ENCODE measurements around the gene ARHGAP29. TPM values are rescaled to one million over a fixed set of nuclear protein-coding genes. Genes with fewer than 3 reads are reported as not detected.

ARHGAP29 gene, protein sequence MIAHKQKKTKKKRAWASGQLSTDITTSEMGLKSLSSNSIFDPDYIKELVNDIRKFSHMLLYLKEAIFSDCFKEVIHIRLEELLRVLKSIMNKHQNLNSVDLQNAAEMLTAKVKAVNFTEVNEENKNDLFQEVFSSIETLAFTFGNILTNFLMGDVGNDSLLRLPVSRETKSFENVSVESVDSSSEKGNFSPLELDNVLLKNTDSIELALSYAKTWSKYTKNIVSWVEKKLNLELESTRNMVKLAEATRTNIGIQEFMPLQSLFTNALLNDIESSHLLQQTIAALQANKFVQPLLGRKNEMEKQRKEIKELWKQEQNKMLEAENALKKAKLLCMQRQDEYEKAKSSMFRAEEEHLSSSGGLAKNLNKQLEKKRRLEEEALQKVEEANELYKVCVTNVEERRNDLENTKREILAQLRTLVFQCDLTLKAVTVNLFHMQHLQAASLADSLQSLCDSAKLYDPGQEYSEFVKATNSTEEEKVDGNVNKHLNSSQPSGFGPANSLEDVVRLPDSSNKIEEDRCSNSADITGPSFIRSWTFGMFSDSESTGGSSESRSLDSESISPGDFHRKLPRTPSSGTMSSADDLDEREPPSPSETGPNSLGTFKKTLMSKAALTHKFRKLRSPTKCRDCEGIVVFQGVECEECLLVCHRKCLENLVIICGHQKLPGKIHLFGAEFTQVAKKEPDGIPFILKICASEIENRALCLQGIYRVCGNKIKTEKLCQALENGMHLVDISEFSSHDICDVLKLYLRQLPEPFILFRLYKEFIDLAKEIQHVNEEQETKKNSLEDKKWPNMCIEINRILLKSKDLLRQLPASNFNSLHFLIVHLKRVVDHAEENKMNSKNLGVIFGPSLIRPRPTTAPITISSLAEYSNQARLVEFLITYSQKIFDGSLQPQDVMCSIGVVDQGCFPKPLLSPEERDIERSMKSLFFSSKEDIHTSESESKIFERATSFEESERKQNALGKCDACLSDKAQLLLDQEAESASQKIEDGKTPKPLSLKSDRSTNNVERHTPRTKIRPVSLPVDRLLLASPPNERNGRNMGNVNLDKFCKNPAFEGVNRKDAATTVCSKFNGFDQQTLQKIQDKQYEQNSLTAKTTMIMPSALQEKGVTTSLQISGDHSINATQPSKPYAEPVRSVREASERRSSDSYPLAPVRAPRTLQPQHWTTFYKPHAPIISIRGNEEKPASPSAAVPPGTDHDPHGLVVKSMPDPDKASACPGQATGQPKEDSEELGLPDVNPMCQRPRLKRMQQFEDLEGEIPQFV
- 0.22 TPM for polyA plus RNA-seq (2012; ENCODE audit: insufficient read depth, insufficient read length, low read depth)

DNA sequence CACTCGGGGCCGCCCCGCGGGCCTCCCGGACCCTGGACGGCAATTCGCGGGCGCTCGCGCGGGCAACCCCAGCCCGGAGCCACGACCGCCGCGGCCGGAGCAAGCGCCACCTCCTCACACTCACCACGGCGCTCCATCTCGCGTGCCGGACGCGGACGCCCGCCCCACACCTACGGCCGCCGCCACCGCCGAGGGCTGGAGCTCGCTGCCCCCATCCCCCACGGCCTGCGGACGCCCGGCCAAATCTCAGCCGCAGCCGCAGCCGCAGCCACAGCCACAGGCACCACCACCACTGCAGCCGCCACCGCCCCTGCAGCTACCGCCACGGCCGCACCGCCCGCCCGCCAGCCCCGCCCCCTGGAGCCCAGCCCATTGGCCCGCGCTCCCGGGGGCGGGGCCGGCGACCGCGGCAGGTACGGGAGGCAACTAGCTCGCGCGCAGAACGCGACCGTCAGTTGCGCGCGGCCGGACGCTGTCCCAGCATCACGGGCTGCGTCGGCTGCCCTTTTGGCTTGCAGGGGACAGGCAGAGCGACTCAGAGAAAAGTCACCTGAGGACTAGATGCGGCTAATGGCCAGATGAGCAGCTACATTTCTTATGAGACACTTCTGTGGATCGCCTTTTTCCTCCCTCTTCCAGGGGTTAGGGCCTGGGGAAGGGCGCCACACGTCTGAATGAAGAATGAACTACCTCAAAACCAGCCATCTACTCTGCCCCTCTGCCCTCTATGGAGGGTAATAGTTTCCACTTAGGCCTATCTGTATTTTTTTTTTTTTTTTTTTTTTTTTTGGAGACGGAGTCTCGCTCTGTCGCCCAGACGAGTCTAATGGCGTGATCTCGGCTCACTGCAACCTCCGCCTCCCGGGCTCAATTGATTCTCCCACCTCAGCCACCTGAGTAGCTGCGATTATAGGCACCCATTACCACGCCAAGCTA, at the start of gene ARHGAP29:
TSS of gene ARHGAP29 (minus strand) at position 294 of the 936 bp plus-strand sequence. CDS start 5,973 bp downstream, outside the sequence.
- H3K27me3 ChIP-seq, result no peaks in the 10 kb centered on the region
- no peaks in the 10 kb centered on the region; the same call in 1 of the 2 replicates for H3K36me3 ChIP-seq
- TF ChIP-seq, protein P1, sequence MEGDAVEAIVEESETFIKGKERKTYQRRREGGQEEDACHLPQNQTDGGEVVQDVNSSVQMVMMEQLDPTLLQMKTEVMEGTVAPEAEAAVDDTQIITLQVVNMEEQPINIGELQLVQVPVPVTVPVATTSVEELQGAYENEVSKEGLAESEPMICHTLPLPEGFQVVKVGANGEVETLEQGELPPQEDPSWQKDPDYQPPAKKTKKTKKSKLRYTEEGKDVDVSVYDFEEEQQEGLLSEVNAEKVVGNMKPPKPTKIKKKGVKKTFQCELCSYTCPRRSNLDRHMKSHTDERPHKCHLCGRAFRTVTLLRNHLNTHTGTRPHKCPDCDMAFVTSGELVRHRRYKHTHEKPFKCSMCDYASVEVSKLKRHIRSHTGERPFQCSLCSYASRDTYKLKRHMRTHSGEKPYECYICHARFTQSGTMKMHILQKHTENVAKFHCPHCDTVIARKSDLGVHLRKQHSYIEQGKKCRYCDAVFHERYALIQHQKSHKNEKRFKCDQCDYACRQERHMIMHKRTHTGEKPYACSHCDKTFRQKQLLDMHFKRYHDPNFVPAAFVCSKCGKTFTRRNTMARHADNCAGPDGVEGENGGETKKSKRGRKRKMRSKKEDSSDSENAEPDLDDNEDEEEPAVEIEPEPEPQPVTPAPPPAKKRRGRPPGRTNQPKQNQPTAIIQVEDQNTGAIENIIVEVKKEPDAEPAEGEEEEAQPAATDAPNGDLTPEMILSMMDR (IDR thresholded peaks at IDR 0.05; ENCODE audit: low read depth, low read length), result 0 out of 2 replicates have a peak, but pooled peaks have one; percentile 2
- peak within 1 kb of the TSS; percentile 71 for H3K4me3 ChIP-seq (ENCODE audit: low read depth, low read length)
- peak; percentile 89 for DNase-seq
- H3K9me3 ChIP-seq, result no peaks in the 10 kb centered on the region
- no peaks in the 10 kb centered on the region for H3K4me1 ChIP-seq

DNA sequence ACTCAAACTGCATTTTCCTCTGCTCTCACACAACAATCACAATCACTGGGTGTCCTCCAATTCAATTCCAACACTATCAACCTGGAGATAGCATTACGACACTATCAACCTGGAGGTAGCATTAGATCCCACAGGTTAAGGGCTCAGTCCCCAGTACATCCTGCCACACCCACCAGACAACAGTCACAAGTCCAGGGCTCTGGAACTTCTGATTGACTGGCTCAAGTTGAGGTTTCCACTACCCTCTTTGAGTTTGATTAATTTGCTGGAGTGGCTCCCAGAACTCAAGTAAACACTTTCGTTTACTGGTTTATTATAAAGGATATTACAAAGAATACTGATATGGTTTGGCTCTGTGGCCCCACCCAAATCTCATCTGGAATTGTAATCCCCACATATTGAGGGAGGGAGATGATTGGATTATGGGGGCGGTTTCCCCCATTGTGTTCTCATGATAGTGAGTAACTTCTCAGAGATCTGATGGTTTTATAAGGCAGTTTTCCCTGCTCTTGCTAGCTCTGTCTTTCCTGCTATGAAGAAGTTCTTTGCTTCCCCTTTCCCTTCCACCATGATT, 49.6 kb upstream of the ARHGAP29 start:
- TF ChIP-seq, protein P1 (IDR thresholded peaks at IDR 0.05; ENCODE audit: low read depth, low read length), result no peak
- no peaks in the 10 kb centered on the region for H3K4me1 ChIP-seq
- no peaks in the 10 kb centered on the region for H3K36me3 ChIP-seq
- H3K9me3 ChIP-seq, result no peaks in the 10 kb centered on the region
- no peak overlapping the region for H3K4me3 ChIP-seq (ENCODE audit: low read depth, low read length)
- no peak for DNase-seq
- no peaks in the 10 kb centered on the region for H3K27me3 ChIP-seq

DNA sequence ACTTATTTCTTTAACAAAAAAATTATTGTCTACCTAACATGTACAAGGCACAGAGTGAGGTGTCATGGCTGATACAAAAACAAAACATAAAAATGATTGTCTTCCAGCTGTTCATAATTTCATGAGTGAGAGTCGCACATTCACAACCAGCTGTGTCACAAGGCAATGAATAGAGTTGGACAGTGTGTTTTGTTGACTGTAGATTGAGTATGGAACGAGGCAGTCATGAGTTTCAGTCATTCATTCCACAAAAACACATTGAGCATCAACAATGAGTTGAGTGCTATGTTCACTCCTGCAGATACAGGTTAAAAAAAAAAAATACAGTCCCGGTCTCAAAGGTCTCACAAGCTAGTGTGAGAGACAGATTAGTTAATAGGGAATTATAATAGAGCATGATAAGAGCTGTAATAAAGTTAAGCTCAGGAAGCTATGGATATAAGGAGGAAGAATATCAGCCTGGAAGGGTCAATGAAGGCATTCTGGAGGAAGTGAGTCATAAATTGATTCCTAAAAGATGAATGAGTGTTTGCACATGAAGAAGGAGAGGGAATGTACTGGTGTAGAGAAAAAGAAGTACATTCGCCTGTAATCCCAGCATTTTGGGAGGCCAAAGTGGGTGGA, 47.8 kb upstream of the ARHGAP29 start:
- no peak for DNase-seq
- TF ChIP-seq, protein P1 (IDR thresholded peaks at IDR 0.05; ENCODE audit: low read depth, low read length), result no peak
- Histone ChIP-seq H3K27me3 (no peaks in the 10 kb centered on the region), H3K36me3 (no peaks in the 10 kb centered on the region), H3K4me1 (no peaks in the 10 kb centered on the region; the same call in 1 of the 2 replicates), H3K9me3 (no peaks in the 10 kb centered on the region), H3K4me3 (ENCODE audit: low read depth, low read length) (no peak overlapping the region)

DNA sequence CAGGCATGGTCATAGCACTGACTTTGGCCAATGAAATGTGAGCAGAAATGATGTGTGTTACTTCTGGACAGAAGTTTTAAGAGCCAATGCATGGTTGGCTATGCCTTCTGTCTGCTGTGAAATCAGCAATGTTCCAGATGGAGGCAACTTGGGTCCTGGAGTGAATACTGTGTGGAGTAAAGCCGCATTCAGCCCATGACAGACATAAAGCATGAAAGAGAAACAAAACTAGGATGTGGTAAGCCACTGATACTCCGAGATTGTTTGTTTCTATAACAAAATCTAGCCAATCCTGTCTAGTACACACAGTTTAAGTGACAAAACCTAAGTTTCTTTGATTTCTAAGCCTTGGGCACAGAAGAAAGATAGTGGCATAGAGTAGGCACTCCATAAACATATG, 47.1 kb upstream of the ARHGAP29 start:
- no peaks in the 10 kb centered on the region for H3K9me3 ChIP-seq
- no peaks in the 10 kb centered on the region; the same call in 1 of the 2 replicates for H3K4me1 ChIP-seq
- TF ChIP-seq, protein P1 (IDR thresholded peaks at IDR 0.05; ENCODE audit: low read depth, low read length), result no peak
- DNase-seq, result no peak
- no peaks in the 10 kb centered on the region for H3K36me3 ChIP-seq
- no peak overlapping the region for H3K4me3 ChIP-seq (ENCODE audit: low read depth, low read length)
- H3K27me3 ChIP-seq, result no peaks in the 10 kb centered on the region
